ENCODE data around the gene CKAP4. TPM values are rescaled to one million over a fixed set of nuclear protein-coding genes. Genes with fewer than 3 reads are reported as not detected.

The CKAP4 gene
- total and polyA plus RNA-seq, 9 of the 15 experiments (the other 6 are each of a cell fraction or from before 2014, with no cell fraction given), result 0.08 to 0.20 TPM; not detected in 7

GRCh38 chr12:106281804-106282203 lies 34.0 kb upstream of the CKAP4 start:
- H3K9me1 ChIP-seq (ENCODE audit: control insufficient read depth, insufficient read depth, low read length), result no peaks in the 10 kb centered on the region
- TF ChIP-seq POLR2G (IDR thresholded peaks at IDR 0.05; ENCODE audit: low read depth, low read length) (no peak), POLR2AphosphoS5 (IDR thresholded peaks at IDR 0.05; ENCODE audit: control insufficient read depth, insufficient read depth, low read depth, low read length) (no peak), SUPT5H (IDR thresholded peaks at IDR 0.05) (no peak), JUN (IDR thresholded peaks at IDR 0.05; ENCODE audit: borderline replicate concordance, low read depth, low read length) (no peak), JUN (CRISPR knock-in tag; IDR thresholded peaks at IDR 0.05; ENCODE audit: borderline replicate concordance) (no peak), HNRNPUL1 (IDR thresholded peaks at IDR 0.05; ENCODE audit: low read length) (no peak), ZNF175 (CRISPR knock-in tag; IDR thresholded peaks at IDR 0.05; ENCODE audit: low read depth) (no peak), HES1 (IDR thresholded peaks at IDR 0.05; ENCODE audit: low read depth) (no peak), HNRNPH1 (optimal IDR thresholded peaks at IDR 0.05; ENCODE audit: low read depth, low read length) (no peak), MXI1 (IDR thresholded peaks at IDR 0.05; ENCODE audit: low read depth, low read length) (no peak), PTBP1 (IDR thresholded peaks at IDR 0.05; ENCODE audit: low read depth, low read length) (no peak), SMARCA4 (IDR thresholded peaks at IDR 0.05) (no peak), DACH1 (IDR thresholded peaks at IDR 0.05; ENCODE audit: partially characterized antibody) (no peak), ATF6 (CRISPR knock-in tag; IDR thresholded peaks at IDR 0.05) (no peak), BRF1 (IDR thresholded peaks at IDR 0.05; ENCODE audit: borderline replicate concordance, extremely low read depth, insufficient read length) (no peak), KAT8 (IDR thresholded peaks at IDR 0.05; ENCODE audit: low read depth) (no peak), ZNF77 (CRISPR knock-in tag; IDR thresholded peaks at IDR 0.05) (no peak), MAFG (tag; conservative IDR thresholded peaks at IDR 0.05) (no peak)
- in situ Hi-C loops (cut with MboI), result loop anchor here (5.0 kb wide), 1 partner anchor 55 kb away; no protein-coding TSS in a partner anchor
- H2AFZ ChIP-seq (ENCODE audit: low read depth, low read length), result no peak overlapping the region
- H3K27me3 ChIP-seq (ENCODE audit: control insufficient read depth in 2 of 2, insufficient read depth in 2 of 2, low read length in 2 of 2), result peaks cover 0 to 18% of the 10 kb centered on the region in 2 experiments
- 8% methylated on average over 4 of the region's 4 CpGs for WGBS (ENCODE audit: insufficient coverage, low coverage, missing lambda C conversion rate)
- H3K4me3 ChIP-seq, result no peak overlapping the region
- no peaks in the 10 kb centered on the region for H4K20me1 ChIP-seq (replicated peaks; ENCODE audit: control insufficient read depth, insufficient read depth, low read length)
- no peak overlapping the region for H3K9ac ChIP-seq (ENCODE audit: insufficient read depth in 1 of 2, low read depth in 2 of 2, low read length in 2 of 2)
- no peak overlapping the region for H3K4me2 ChIP-seq (ENCODE audit: insufficient read depth, low read length)
- H3K27ac ChIP-seq (ENCODE audit: extremely low read depth, low read depth, low read length), result no peak overlapping the region
- 0 out of 5 replicates have a peak, but pooled peaks cover 0 to 3% of the 10 kb centered on the region in 2 experiments for H3K4me1 ChIP-seq (replicated peaks in 1 of 2; ENCODE audit: control insufficient read depth in 2 of 2, insufficient read depth in 2 of 2, low read length in 2 of 2)
- no TSS peak for BruUV-seq (replicated peaks)
- FAIRE-seq, result no peak
- POLR2A ChIA-PET, result interaction anchor here (0.9 to 1.4 kb wide), 2 partner anchors 55 to 63 kb away, joined by 3 to 7 read pairs; no protein-coding TSS in a partner anchor
- intact Hi-C loops (cut with micrococcal nuclease), result loop anchor here (1.0 to 10.0 kb wide), 4 partner anchors 55 to 867 kb away; partner anchors contain the start of gene POLR3B
- no peaks in the 10 kb centered on the region; the same call in 1 of the 2 replicates for H3K9me3 ChIP-seq (replicated peaks; ENCODE audit: control insufficient read depth, insufficient read depth, low read depth, low read length)
- no peak for ATAC-seq
- CTCF ChIA-PET (ENCODE audit: low intra/inter-chr PET ratio), result interaction anchor here (0.6 to 1.6 kb wide), 3 partner anchors 30 to 60 kb away, joined by 3 to 14 read pairs (median 3); no protein-coding TSS in a partner anchor
- no peaks in the 10 kb centered on the region for H3K36me3 ChIP-seq (ENCODE audit: control insufficient read depth, insufficient read depth, low read length)
- no peak for DNase-seq (ENCODE audit: extremely low read depth in 1 of 4, low spot score in 3 of 4)
- H3K79me2 ChIP-seq (ENCODE audit: control insufficient read depth, insufficient read depth, low read length), result no peaks in the 10 kb centered on the region

Data from K562 (cell line).